ENCODE results near the gene C16orf78. TPM values are rescaled to one million over a fixed set of nuclear protein-coding genes. Genes with fewer than 3 reads are reported as not detected.

Gene C16orf78
- total and polyA plus RNA-seq, 2 donors (not counting 1 experiment from before 2014, with no cell fraction given) = not detected

DNA sequence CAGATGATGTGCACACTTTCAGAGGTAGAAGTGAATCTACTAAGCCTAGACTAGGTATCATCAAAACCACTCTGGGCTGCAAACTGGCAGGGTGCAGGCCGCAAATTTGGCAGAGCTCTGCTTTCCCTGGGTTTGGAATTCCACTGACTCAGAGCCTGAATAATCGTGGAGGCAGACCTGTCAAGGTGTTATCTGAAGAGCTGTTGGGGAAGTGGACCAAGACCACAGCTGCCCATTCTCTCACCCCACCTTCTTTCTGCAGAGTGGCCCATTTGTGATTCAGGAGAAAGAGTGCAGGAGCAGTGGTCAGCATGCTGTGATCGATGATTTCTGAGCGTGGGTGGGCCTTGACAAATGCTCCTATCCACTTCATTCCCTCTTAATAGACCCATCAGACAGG, 46.1 kb upstream of the C16orf78 start:
- ATAC-seq (ENCODE audit: low read depth) = no peak

DNA sequence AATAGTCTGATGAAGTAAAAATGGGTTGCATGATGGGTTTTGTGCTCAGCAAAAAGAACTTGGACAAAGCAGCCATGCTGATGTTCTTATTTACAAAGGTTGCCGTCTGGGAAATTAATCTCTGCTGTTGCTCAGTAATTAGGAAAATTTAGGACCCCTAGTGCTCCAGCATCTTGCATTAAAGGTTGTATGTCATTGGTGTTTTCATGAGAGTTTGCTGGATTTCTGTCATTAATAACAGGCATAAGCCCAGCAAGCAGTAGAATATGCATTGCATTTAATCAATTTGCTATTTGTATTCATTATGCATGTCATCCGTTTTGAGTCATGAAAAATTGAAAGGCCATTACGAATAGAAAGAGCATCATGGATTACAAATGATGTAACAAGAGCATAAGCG, 45.3 kb upstream of the C16orf78 start:
- Mint-ChIP-seq H3K4me3 (no peak overlapping the region), H3K27ac (no peak overlapping the region), H3K4me1 (no peaks in the 10 kb centered on the region), H3K27me3 (peaks cover 10% of the 10 kb centered on the region), H3K9me3 (ENCODE audit: insufficient read depth) (peaks cover 3% of the 10 kb centered on the region)
- 90% methylated on average over 2 of the region's 4 CpGs for WGBS (ENCODE audit: insufficient coverage)
- Histone ChIP-seq H3K4me1 (ENCODE audit: control insufficient read depth in 2 of 2, insufficient read depth in 2 of 2, low read length in 2 of 2) (no peaks in the 10 kb centered on the region), H3K9ac (ENCODE audit: low read length) (no peak overlapping the region), H3K4me2 (replicated peaks; ENCODE audit: low read depth, low read length, poor library complexity, severe bottlenecking) (no peak overlapping the region), H3K9me3 (ENCODE audit: control extremely low read depth in 1 of 3, control insufficient read depth in 2 of 3, insufficient read depth in 1 of 3, low read length in 2 of 3) (no peaks in the 10 kb centered on the region), H4K20me1 (ENCODE audit: control insufficient read depth, insufficient read depth, low read length, poor library complexity, severe bottlenecking) (no peaks in the 10 kb centered on the region), H3K79me2 (ENCODE audit: control insufficient read depth, insufficient read depth, low read length) (no peaks in the 10 kb centered on the region), H3K27me3 (replicated peaks in 1 of 4; ENCODE audit: control extremely low read depth in 1 of 4, control insufficient read depth in 3 of 4, insufficient read depth in 4 of 4, low read length in 3 of 4) (no peaks in the 10 kb centered on the region), H3K4me3 (ENCODE audit: control extremely low read depth in 1 of 5, extremely low read depth in 1 of 5, insufficient read depth in 1 of 5, low read depth in 2 of 5, low read length in 4 of 5) (no peak overlapping the region), H3K27ac (ENCODE audit: low read length in 2 of 2) (no peak overlapping the region), H2AFZ (ENCODE audit: insufficient read depth, low read depth, low read length, poor library complexity, severe bottlenecking) (no peak overlapping the region), H3K36me3 (replicated peaks in 1 of 2; ENCODE audit: control extremely low read depth in 1 of 2, control insufficient read depth in 1 of 2, extremely low read depth in 1 of 2, insufficient read depth in 2 of 2, low read length in 1 of 2) (no peaks in the 10 kb centered on the region)
- intact Hi-C loops (cut with micrococcal nuclease) = no loop called here
- TF ChIP-seq, protein P1, sequence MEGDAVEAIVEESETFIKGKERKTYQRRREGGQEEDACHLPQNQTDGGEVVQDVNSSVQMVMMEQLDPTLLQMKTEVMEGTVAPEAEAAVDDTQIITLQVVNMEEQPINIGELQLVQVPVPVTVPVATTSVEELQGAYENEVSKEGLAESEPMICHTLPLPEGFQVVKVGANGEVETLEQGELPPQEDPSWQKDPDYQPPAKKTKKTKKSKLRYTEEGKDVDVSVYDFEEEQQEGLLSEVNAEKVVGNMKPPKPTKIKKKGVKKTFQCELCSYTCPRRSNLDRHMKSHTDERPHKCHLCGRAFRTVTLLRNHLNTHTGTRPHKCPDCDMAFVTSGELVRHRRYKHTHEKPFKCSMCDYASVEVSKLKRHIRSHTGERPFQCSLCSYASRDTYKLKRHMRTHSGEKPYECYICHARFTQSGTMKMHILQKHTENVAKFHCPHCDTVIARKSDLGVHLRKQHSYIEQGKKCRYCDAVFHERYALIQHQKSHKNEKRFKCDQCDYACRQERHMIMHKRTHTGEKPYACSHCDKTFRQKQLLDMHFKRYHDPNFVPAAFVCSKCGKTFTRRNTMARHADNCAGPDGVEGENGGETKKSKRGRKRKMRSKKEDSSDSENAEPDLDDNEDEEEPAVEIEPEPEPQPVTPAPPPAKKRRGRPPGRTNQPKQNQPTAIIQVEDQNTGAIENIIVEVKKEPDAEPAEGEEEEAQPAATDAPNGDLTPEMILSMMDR (IDR thresholded peaks at IDR 0.05) = no peak
- TF ChIP-seq EZH2 (IDR thresholded peaks at IDR 0.05; ENCODE audit: borderline replicate concordance, insufficient read depth, low read depth, low read length, poor library complexity, severe bottlenecking) = no peak
- POLR2A ChIA-PET = no interaction called here
- ATAC-seq (ENCODE audit: low read depth) = no peak
- no peak for DNase-seq
- CTCF ChIA-PET = no interaction called here

More for the DNA sequence above, 46.1 kb upstream of the C16orf78 start:
- Mint-ChIP-seq H3K27ac (no peak overlapping the region), H3K4me3 (no peak overlapping the region), H3K9me3 (ENCODE audit: insufficient read depth) (peaks cover 3% of the 10 kb centered on the region), H3K4me1 (no peaks in the 10 kb centered on the region), H3K27me3 (peaks cover 10% of the 10 kb centered on the region)
- Histone ChIP-seq H3K4me2 (replicated peaks; ENCODE audit: low read depth, low read length, poor library complexity, severe bottlenecking) (no peak overlapping the region), H3K36me3 (replicated peaks in 1 of 2; ENCODE audit: control extremely low read depth in 1 of 2, control insufficient read depth in 1 of 2, extremely low read depth in 1 of 2, insufficient read depth in 2 of 2, low read length in 1 of 2) (no peaks in the 10 kb centered on the region), H3K9ac (ENCODE audit: low read length) (no peak overlapping the region), H3K79me2 (ENCODE audit: control insufficient read depth, insufficient read depth, low read length) (no peaks in the 10 kb centered on the region), H3K9me3 (ENCODE audit: control extremely low read depth in 1 of 3, control insufficient read depth in 2 of 3, insufficient read depth in 1 of 3, low read length in 2 of 3) (no peaks in the 10 kb centered on the region), H2AFZ (ENCODE audit: insufficient read depth, low read depth, low read length, poor library complexity, severe bottlenecking) (no peak overlapping the region), H3K27me3 (replicated peaks in 1 of 4; ENCODE audit: control extremely low read depth in 1 of 4, control insufficient read depth in 3 of 4, insufficient read depth in 4 of 4, low read length in 3 of 4) (no peaks in the 10 kb centered on the region), H4K20me1 (ENCODE audit: control insufficient read depth, insufficient read depth, low read length, poor library complexity, severe bottlenecking) (no peaks in the 10 kb centered on the region), H3K4me3 (ENCODE audit: control extremely low read depth in 1 of 5, extremely low read depth in 1 of 5, insufficient read depth in 1 of 5, low read depth in 2 of 5, low read length in 4 of 5) (no peak overlapping the region), H3K4me1 (ENCODE audit: control insufficient read depth in 2 of 2, insufficient read depth in 2 of 2, low read length in 2 of 2) (no peaks in the 10 kb centered on the region), H3K27ac (ENCODE audit: low read length in 2 of 2) (no peak overlapping the region)
- 86% methylated on average over 3 of the region's 4 CpGs for WGBS (ENCODE audit: insufficient coverage)
- TF ChIP-seq, protein P1 (IDR thresholded peaks at IDR 0.05) = no peak
- TF ChIP-seq EZH2 (IDR thresholded peaks at IDR 0.05; ENCODE audit: borderline replicate concordance, insufficient read depth, low read depth, low read length, poor library complexity, severe bottlenecking) = no peak
- intact Hi-C loops (cut with micrococcal nuclease) = no loop called here
- CTCF ChIA-PET = no interaction called here
- no peak for DNase-seq
- POLR2A ChIA-PET = no interaction called here

Measured in B cell (primary cell).